GM08714 (cell line): Measurements from ENCODE around the gene SMC6.

Experiments used
- H3K4me3 ChIP-seq: fragments of 200-500 bp; sonication (Bioruptor generic); 2 replicates; pipeline ENCODE4 v1.5.1; 2014; ENCODE audit warnings: mild to moderate bottlenecking, low read length, inconsistent platforms
- ZNF274 ChIP-seq: IDR thresholded peaks from 2 replicates; pipeline ENCODE4 v1.6.1; 2012; ENCODE audit warnings: mild to moderate bottlenecking, low read depth, low read length

Gene SMC6

DNA sequence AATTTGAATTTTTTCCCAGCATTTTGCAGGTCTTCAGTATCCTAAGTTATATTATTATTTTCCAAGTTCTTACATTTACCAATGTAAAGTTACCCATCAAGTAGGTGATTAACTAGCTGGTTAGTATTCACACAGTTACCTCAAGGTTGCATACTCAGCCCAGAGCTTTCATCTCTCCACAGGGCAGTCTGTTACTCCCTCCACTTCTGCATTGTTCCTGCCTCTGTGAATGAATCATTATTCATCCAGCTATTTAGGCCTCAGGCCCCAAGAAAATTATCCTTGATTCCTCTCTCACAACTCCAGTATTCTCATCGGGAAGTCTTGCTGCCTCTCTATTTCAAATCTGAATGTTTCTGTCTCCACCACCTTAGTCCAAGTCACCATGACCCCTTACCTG is 92.2 kb downstream of the SMC6 start:
- no peak for TF ChIP-seq ZNF274
- H3K4me3 ChIP-seq: no peak overlapping the region

DNA sequence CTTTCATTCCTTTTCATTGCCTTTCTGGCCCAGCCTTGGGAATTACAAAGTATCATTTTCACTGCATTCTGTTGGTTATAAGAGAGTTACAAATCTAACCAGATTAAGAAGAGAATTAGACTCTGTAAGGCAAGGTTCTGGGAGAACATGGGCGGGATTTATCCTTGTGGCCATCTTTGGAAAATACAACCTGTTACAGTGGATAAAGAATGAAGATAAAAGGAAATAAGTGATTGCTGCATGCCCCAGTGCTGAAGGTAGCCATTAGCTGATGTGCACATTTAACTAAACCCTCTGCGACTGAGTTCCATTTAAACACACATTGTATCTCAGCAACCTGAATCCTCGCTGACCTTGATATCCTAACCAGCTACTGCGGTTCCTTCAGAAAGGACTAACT is 93.4 kb downstream of the SMC6 start:
- H3K4me3 ChIP-seq: no peak overlapping the region
- TF ChIP-seq ZNF274: no peak

DNA sequence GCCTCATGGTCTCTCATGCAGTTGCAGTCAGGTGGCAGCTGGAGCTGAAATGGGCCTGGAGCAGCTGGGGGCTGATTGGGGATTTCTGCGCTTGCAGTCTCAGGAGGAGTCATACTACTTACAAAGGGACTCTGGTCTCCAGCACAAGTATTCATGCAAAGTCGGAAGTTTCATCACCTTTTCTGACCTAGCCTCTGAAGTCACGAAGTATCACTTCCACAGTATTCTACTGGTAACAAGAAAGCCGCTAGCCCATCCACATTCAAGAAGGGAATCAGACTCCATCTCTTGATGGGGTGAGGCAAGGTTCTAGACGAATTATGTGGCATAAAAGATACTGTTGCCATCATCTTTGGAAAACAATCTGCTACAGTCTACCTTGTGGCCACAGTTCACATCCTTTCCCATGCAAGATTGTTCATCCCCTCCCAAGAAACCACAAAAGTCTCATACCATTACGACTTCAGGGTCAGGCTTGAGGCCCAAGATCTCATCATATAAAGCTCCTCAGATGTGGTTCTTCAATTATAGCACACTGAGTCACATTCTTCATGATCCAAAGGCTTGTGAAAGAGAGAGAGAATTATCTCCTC is 95.3 kb downstream of the SMC6 start:
- TF ChIP-seq ZNF274: no peak

GRCh38 chr2:17657759-17658158 is 95.9 kb downstream of the SMC6 start:
- no peak for TF ChIP-seq ZNF274
- no peak overlapping the region for H3K4me3 ChIP-seq

More for the DNA sequence above, 95.3 kb downstream of the SMC6 start:
- no peak overlapping the region for H3K4me3 ChIP-seq

- TF ChIP-seq ZNF274: no peak
- no peak overlapping the region for H3K4me3 ChIP-seq
Measured at GRCh38 chr2:17652681-17653394, 100.8 kb downstream of the SMC6 start.

DNA sequence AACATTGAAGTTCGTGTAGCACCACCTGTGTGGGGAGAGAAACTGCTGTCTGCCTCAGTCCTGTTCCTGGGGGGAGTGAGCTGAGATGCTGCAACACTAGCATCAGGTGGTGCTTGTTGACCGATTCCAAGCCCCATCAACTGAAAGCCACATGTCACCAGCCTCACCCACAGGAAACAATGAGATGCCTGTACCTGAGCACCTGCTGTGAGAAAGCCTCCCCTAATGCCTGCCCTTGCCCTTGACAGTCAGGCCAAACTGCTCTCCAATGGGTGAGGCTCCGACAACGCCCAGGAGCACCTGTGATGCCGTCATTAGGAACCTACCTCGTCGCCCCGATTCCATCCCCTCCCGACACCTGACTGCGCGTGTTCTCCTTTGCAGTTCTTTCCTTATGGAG is 104.6 kb downstream of the SMC6 start:
- TF ChIP-seq ZNF274: no peak

GRCh38 chr2:17648581-17648980 is 105.0 kb downstream of the SMC6 start:
- TF ChIP-seq ZNF274: no peak
- H3K4me3 ChIP-seq: no peak overlapping the region

More for the DNA sequence above, 104.6 kb downstream of the SMC6 start:
- no peak overlapping the region for H3K4me3 ChIP-seq

DNA sequence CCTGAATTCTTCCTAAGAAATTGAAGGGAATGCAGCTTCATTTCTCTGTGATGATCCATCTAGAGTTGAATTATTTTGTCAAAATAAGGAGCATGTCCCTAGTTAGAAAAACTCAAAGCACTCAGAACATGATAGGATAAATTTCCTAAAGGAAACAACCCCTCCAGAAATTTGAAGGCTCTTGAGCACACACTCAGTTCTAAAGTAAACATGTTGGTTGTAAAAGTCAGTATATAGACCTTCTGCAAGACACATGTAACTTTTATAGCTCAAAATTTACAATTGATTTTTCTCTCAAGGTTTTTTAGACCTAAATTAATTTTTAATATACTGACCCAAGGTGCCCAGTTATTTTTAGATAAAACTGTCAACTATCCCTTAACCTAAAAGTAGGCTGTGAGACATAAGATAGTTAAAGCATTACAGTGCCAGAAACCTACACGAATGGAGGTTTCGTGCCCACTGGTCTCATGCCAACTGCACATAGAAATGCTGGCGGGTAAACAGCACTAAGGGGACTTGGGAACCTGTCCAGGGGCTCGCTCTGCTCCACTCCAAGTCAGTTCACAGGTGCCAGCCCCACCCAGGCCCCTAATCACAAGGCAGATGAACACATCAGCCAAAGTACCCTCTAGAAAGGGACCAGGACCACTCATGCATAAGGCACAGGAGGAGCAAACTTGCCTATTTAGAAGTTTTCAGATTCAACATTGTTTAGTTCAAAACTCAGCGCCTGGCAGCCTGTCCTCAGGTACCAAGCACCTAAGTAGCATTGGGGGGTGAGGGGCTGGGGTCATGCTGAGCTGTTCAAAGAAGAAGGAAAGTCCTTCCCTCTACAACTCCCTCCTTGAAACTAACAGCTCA is 106.5 kb downstream of the SMC6 start:
- TF ChIP-seq ZNF274: no peak
- H3K4me3 ChIP-seq: no peak overlapping the region

DNA sequence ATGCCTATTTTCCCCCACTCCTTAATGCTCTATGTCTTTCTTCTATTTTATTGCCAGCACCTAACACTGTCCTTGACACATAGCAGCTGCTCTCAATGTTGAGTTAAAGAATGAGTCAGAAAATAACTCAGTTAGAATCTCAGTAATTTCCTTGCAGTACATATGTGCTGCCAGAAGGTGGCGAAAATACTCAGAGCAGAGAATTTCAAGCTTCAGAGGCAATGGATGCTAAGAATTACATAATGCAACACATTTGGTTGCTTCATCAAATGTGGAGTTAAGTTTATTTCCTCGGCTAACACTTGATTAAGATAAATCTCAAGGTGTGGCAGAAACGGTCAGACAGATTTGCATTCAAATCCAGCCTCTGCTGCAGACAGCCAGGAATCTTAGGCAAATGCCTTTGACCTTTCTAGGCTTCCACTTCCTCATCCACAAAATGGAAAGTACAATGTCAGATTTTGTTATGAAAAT is 107.5 kb downstream of the SMC6 start:
- TF ChIP-seq ZNF274: no peak
- no peak overlapping the region for H3K4me3 ChIP-seq

DNA sequence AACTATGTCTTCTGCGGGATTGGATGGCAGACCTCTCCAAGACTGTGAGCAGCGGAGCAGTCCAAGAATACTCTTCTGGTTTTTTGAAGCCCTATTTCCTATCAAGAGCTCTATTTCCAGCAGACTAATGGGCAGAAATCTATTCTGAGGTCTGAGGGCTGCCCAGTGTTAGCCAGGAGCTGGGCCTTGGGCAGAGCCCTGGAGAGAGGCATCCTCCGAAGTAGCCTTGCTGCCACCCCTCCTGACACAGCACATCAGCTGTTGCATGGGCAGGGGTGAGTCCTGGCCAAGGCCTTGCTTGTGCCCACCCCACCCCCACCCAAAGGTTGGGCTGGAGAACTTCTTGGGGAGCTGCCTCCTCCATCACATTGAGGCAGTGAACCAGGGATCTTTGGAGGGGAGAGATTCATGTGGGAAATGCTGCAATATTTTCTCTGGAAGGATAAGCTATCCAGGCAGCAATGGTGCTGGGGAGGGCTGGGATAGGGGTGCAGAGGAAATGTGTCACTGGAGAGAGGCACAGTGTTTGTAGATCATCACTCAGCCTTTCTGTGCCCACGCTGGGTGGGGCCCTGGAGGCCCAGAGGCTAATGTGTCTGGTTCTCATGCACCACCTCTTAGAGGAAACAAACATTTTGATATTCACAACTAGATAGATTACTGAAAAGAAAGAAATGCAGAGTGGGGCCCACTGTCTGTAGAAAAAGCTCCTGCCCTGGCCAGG is 108.5 kb downstream of the SMC6 start:
- H3K4me3 ChIP-seq: no peak overlapping the region
- no peak for TF ChIP-seq ZNF274

DNA sequence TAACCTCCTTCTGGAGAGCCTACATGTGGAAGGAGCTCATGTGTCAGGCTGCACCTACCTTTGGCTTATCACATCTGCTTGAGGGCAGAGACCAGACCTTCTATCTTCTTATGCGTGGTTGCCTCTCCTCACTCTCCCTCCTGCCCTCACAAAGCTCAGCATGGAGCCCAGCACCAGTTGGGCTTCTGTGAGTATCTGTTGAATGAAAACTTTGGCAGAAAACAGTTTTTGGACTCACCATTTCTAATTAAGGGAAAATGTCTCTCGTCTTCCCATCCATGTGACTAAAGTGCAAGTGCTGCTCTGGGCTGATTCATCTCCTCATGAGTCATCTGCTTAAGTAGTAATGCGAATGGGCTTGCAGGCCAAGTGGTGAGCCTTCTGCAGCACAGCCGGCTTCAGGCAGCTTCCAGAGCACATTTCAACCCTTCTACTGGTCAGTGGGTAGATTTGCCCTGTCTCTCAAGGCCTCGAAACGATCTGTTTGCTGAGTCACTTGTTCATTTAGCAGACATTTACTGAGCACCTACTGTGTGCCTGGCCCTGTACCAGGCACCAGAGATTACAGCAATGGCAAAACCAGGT is 110.5 kb downstream of the SMC6 start:
- H3K4me3 ChIP-seq: no peak overlapping the region
- no peak for TF ChIP-seq ZNF274

DNA sequence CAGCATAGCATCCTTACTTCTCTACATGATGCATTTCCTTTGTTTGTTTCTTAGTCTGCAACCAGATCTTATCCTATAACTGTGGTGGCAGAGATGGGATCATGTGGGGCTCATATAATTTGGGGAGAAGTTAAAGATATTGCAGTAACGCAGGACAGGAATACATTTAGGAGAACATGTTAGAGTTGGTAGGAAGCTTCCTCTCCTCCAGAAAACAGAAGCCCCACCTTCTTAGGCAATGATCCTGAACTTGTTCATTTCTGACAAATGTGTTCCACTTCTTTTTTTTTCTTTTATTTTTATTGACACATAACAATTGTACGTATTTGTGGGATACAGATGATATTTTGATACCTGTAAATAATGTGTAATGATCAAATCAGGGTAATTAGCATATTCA is 113.2 kb downstream of the SMC6 start:
- TF ChIP-seq ZNF274: no peak
- H3K4me3 ChIP-seq: no peak overlapping the region

- TF ChIP-seq ZNF274: no peak
- no peak overlapping the region for H3K4me3 ChIP-seq
Measured at GRCh38 chr2:17638196-17638743, 115.3 kb downstream of the SMC6 start.

GRCh38 chr2:17637131-17637906 is 116.3 kb downstream of the SMC6 start:
- H3K4me3 ChIP-seq: no peak overlapping the region
- TF ChIP-seq ZNF274: no peak
